ENCODE measurements around the gene SCN4A. TPM values are rescaled to one million over a fixed set of nuclear protein-coding genes. Genes with fewer than 3 reads are reported as not detected.

The SCN4A gene
- total and polyA plus RNA-seq, 2 of the 13 experiments (the other 11 are each of a cell fraction or from before 2014, with no cell fraction given), result 0.02 to 0.03 TPM

- no peak for TF ChIP-seq ZBTB14 (CRISPR knock-in tag; IDR thresholded peaks at IDR 0.05)
- TF ChIP-seq, protein P1, sequence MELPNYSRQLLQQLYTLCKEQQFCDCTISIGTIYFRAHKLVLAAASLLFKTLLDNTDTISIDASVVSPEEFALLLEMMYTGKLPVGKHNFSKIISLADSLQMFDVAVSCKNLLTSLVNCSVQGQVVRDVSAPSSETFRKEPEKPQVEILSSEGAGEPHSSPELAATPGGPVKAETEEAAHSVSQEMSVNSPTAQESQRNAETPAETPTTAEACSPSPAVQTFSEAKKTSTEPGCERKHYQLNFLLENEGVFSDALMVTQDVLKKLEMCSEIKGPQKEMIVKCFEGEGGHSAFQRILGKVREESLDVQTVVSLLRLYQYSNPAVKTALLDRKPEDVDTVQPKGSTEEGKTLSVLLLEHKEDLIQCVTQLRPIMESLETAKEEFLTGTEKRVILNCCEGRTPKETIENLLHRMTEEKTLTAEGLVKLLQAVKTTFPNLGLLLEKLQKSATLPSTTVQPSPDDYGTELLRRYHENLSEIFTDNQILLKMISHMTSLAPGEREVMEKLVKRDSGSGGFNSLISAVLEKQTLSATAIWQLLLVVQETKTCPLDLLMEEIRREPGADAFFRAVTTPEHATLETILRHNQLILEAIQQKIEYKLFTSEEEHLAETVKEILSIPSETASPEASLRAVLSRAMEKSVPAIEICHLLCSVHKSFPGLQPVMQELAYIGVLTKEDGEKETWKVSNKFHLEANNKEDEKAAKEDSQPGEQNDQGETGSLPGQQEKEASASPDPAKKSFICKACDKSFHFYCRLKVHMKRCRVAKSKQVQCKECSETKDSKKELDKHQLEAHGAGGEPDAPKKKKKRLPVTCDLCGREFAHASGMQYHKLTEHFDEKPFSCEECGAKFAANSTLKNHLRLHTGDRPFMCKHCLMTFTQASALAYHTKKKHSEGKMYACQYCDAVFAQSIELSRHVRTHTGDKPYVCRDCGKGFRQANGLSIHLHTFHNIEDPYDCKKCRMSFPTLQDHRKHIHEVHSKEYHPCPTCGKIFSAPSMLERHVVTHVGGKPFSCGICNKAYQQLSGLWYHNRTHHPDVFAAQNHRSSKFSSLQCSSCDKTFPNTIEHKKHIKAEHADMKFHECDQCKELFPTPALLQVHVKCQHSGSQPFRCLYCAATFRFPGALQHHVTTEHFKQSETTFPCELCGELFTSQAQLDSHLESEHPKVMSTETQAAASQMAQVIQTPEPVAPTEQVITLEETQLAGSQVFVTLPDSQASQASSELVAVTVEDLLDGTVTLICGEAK (IDR thresholded peaks at IDR 0.05), result no peak
- TF ChIP-seq, protein P1 (CRISPR knock-in tag; IDR thresholded peaks at IDR 0.05), result no peak
- no peak for TF ChIP-seq ZSCAN31 (CRISPR knock-in tag; IDR thresholded peaks at IDR 0.05; ENCODE audit: low read depth)
- TF ChIP-seq HNRNPK (IDR thresholded peaks at IDR 0.05; ENCODE audit: low read depth, low read length, poor library complexity, severe bottlenecking), result no peak
- peak; percentile 75; the same call in 1 of the 2 replicates for TF ChIP-seq ZNF605 (CRISPR knock-in tag; IDR thresholded peaks at IDR 0.05)
- no peak; the same call in 1 of the 2 replicates for TF ChIP-seq ZNF292 (CRISPR knock-in tag; IDR thresholded peaks at IDR 0.05; ENCODE audit: borderline replicate concordance, low read depth)
- no peak for TF ChIP-seq GMEB2 (CRISPR knock-in tag; IDR thresholded peaks at IDR 0.05; ENCODE audit: low read depth)
- no peak for TF ChIP-seq ZNF282 (IDR thresholded peaks at IDR 0.05; ENCODE audit: partially characterized antibody)
- TF ChIP-seq ZBTB42 (CRISPR knock-in tag; IDR thresholded peaks at IDR 0.05), result no peak
- no peak for TF ChIP-seq ATF4 (CRISPR knock-in tag; IDR thresholded peaks at IDR 0.05)
- no peak for TF ChIP-seq SOX6 (IDR thresholded peaks at IDR 0.05)
- no peak; the same call in 1 of the 2 replicates for TF ChIP-seq SOX6 (CRISPR knock-in tag; IDR thresholded peaks at IDR 0.05)
- TF ChIP-seq RFXANK (CRISPR knock-in tag; IDR thresholded peaks at IDR 0.05), result no peak
- TF ChIP-seq REL (CRISPR knock-in tag; conservative IDR thresholded peaks at IDR 0.05), result no peak
These were observed 26.0 kb downstream of the SCN4A start (continued) for GRCh38 chr17:63946440-63947363.

Measured in HepG2 (cell line).